Measurements from ENCODE around the gene MS4A2. TPM values are rescaled to one million over a fixed set of nuclear protein-coding genes. Genes with fewer than 3 reads are reported as not detected.
"Not testable (repeated sequence)": the region's sequence is repeated elsewhere in the genome, so short reads cannot be mapped to it uniquely, and the experiment has no call there.

Gene MS4A2
- total RNA-seq, 1 experiment from 2014 or later: not detected

- Histone ChIP-seq H3K4me1 (replicated peaks; ENCODE audit: insufficient read depth) (no peaks in the 10 kb centered on the region; the same call in 1 of the 2 replicates), H4K20me1 (ENCODE audit: insufficient read depth) (no peaks in the 10 kb centered on the region), H3K36me3 (ENCODE audit: low read depth) (no peaks in the 10 kb centered on the region), H3K27me3 (ENCODE audit: insufficient read depth, low read depth) (no peaks in the 10 kb centered on the region), H3K4me2 (no peak overlapping the region), H2AFZ (no peak overlapping the region), H3F3A (ENCODE audit: insufficient read depth, low read depth) (no peaks in the 10 kb centered on the region), H3K9me3 (ENCODE audit: insufficient read depth, low read depth) (no peaks in the 10 kb centered on the region), H3K9me2 (ENCODE audit: insufficient read depth) (no peaks in the 10 kb centered on the region), H3K4me3 (no peak overlapping the region), H3K27ac (no peak overlapping the region), H3K79me2 (ENCODE audit: low read depth) (no peaks in the 10 kb centered on the region)
- ChIA-PET CTCF (no interaction called here), POLR2A (ENCODE audit: unreplicated experiment) (no interaction called here)
- no peak for TF ChIP-seq CTCF (conservative IDR thresholded peaks at IDR 0.05)
- TF ChIP-seq EZH2 (IDR thresholded peaks at IDR 0.05; ENCODE audit: low read depth): no peak
- intact Hi-C loops (cut with micrococcal nuclease; ENCODE audit: unreplicated experiment): no loop called here
- no TSS peak for BruUV-seq (replicated peaks)
- no peak for DNase-seq
These were observed 39.9 kb downstream of the MS4A2 start for GRCh38 chr11:60128376-60128775.

- POLR2A ChIA-PET (ENCODE audit: unreplicated experiment); H3K9me3 ChIP-seq (ENCODE audit: insufficient read depth, low read depth); DNase-seq; H2AFZ ChIP-seq; H4K20me1 ChIP-seq (ENCODE audit: insufficient read depth); H3K27me3 ChIP-seq (ENCODE audit: insufficient read depth, low read depth); CTCF ChIA-PET; H3K4me2 ChIP-seq; H3K36me3 ChIP-seq (ENCODE audit: low read depth); H3K27ac ChIP-seq; H3K4me1 ChIP-seq (replicated peaks; ENCODE audit: insufficient read depth); H3K4me3 ChIP-seq; H3K9me2 ChIP-seq (ENCODE audit: insufficient read depth); H3F3A ChIP-seq (ENCODE audit: insufficient read depth, low read depth); BruUV-seq (replicated peaks); intact Hi-C loops (cut with micrococcal nuclease; ENCODE audit: unreplicated experiment); H3K79me2 ChIP-seq (ENCODE audit: low read depth): not testable (repeated sequence)
These were observed 40.4 kb downstream of the MS4A2 start for GRCh38 chr11:60128866-60129265.

- Histone ChIP-seq H3K9me3 (ENCODE audit: insufficient read depth, low read depth) (no peaks in the 10 kb centered on the region), H3K4me1 (replicated peaks; ENCODE audit: insufficient read depth) (no peaks in the 10 kb centered on the region; the same call in 1 of the 2 replicates), H3F3A (ENCODE audit: insufficient read depth, low read depth) (no peaks in the 10 kb centered on the region), H3K4me3 (no peak overlapping the region), H3K4me2 (no peak overlapping the region), H3K27me3 (ENCODE audit: insufficient read depth, low read depth) (no peaks in the 10 kb centered on the region), H3K79me2 (ENCODE audit: low read depth) (no peaks in the 10 kb centered on the region), H4K20me1 (ENCODE audit: insufficient read depth) (no peaks in the 10 kb centered on the region), H3K27ac (no peak overlapping the region), H3K36me3 (ENCODE audit: low read depth) (no peaks in the 10 kb centered on the region), H2AFZ (no peak overlapping the region), H3K9me2 (ENCODE audit: insufficient read depth) (no peaks in the 10 kb centered on the region)
- ChIA-PET CTCF (no interaction called here), POLR2A (ENCODE audit: unreplicated experiment) (no interaction called here)
- BruUV-seq (replicated peaks): no TSS peak
- no peak for DNase-seq
- intact Hi-C loops (cut with micrococcal nuclease; ENCODE audit: unreplicated experiment): loop anchor here (1.0 kb wide), 1 partner anchor 307 kb away; no protein-coding TSS in a partner anchor
- TF ChIP-seq EZH2 (IDR thresholded peaks at IDR 0.05; ENCODE audit: low read depth) (no peak), CTCF (conservative IDR thresholded peaks at IDR 0.05) (no peak)
These were observed 41.4 kb downstream of the MS4A2 start for GRCh38 chr11:60129853-60130252.

GRCh38 chr11:60130496-60130895 is 42.0 kb downstream of the MS4A2 start:
- no peaks in the 10 kb centered on the region for H4K20me1 ChIP-seq (ENCODE audit: insufficient read depth)
- H3K27me3 ChIP-seq (ENCODE audit: insufficient read depth, low read depth): no peaks in the 10 kb centered on the region
- H3K4me2 ChIP-seq: no peak overlapping the region
- POLR2A ChIA-PET (ENCODE audit: unreplicated experiment): no interaction called here
- no peaks in the 10 kb centered on the region for H3K9me2 ChIP-seq (ENCODE audit: insufficient read depth)
- CTCF ChIA-PET: no interaction called here
- TF ChIP-seq EZH2 (IDR thresholded peaks at IDR 0.05; ENCODE audit: low read depth) (no peak), CTCF (conservative IDR thresholded peaks at IDR 0.05) (peak; percentile 56)
- no peaks in the 10 kb centered on the region; the same call in 1 of the 2 replicates for H3K4me1 ChIP-seq (replicated peaks; ENCODE audit: insufficient read depth)
- H3K79me2 ChIP-seq (ENCODE audit: low read depth): no peaks in the 10 kb centered on the region
- no peak overlapping the region for H2AFZ ChIP-seq
- peak in 1 of 2 experiments; percentile 45 for DNase-seq
- H3F3A ChIP-seq (ENCODE audit: insufficient read depth, low read depth): no peaks in the 10 kb centered on the region
- no peaks in the 10 kb centered on the region for H3K36me3 ChIP-seq (ENCODE audit: low read depth)
- no peak overlapping the region for H3K4me3 ChIP-seq
- no peaks in the 10 kb centered on the region for H3K9me3 ChIP-seq (ENCODE audit: insufficient read depth, low read depth)
- H3K27ac ChIP-seq: no peak overlapping the region
- intact Hi-C loops (cut with micrococcal nuclease; ENCODE audit: unreplicated experiment): loop anchor here (1.0 kb wide), 1 partner anchor 307 kb away; no protein-coding TSS in a partner anchor
- no TSS peak for BruUV-seq (replicated peaks)
